ENCODE results near the gene KCNQ1.

KCNQ1 gene

GRCh38 chr11:2768471-2769408, 323.9 kb downstream of the KCNQ1 start:
- no peak overlapping the region for H3K4me3 ChIP-seq (ENCODE audit: low read depth, low read length)
- no peak for TF ChIP-seq CTCF (IDR thresholded peaks at IDR 0.05; ENCODE audit: low read depth, low read length, missing control alignments)
- DNase-seq (ENCODE audit: low read depth), result no peak
- in situ Hi-C loops (cut with HindIII; ENCODE audit: low sequenced_read_pairs), result no loop called here

GRCh38 chr11:2769409-2770095, 324.7 kb downstream of the KCNQ1 start:
- no peak for DNase-seq (ENCODE audit: low read depth)
- no peak for TF ChIP-seq CTCF (IDR thresholded peaks at IDR 0.05; ENCODE audit: low read depth, low read length, missing control alignments)
- in situ Hi-C loops (cut with HindIII; ENCODE audit: low sequenced_read_pairs), result loop anchor here (5.0 kb wide), 1 partner anchor 47 kb away; no protein-coding TSS in a partner anchor
- H3K4me3 ChIP-seq (ENCODE audit: low read depth, low read length), result no peak overlapping the region

GRCh38 chr11:2770096-2770751, 325.4 kb downstream of the KCNQ1 start:
- in situ Hi-C loops (cut with HindIII; ENCODE audit: low sequenced_read_pairs), result loop anchor here (5.0 kb wide), 1 partner anchor 48 kb away; no protein-coding TSS in a partner anchor
- TF ChIP-seq CTCF (IDR thresholded peaks at IDR 0.05; ENCODE audit: low read depth, low read length, missing control alignments), result no peak
- no peak for DNase-seq (ENCODE audit: low read depth)
- H3K4me3 ChIP-seq (ENCODE audit: low read depth, low read length), result no peak overlapping the region

GRCh38 chr11:2770761-2771301, 326.0 kb downstream of the KCNQ1 start:
- no peak for DNase-seq (ENCODE audit: low read depth)
- H3K4me3 ChIP-seq (ENCODE audit: low read depth, low read length), result no peak overlapping the region
- in situ Hi-C loops (cut with HindIII; ENCODE audit: low sequenced_read_pairs), result loop anchor here (5.0 kb wide), 1 partner anchor 49 kb away; no protein-coding TSS in a partner anchor
- TF ChIP-seq CTCF (IDR thresholded peaks at IDR 0.05; ENCODE audit: low read depth, low read length, missing control alignments), result no peak

- no peak for DNase-seq (ENCODE audit: low read depth)
- in situ Hi-C loops (cut with HindIII; ENCODE audit: low sequenced_read_pairs), result loop anchor here (5.0 kb wide), 1 partner anchor 50 kb away; no protein-coding TSS in a partner anchor
- TF ChIP-seq CTCF (IDR thresholded peaks at IDR 0.05; ENCODE audit: low read depth, low read length, missing control alignments), result no peak
- H3K4me3 ChIP-seq (ENCODE audit: low read depth, low read length), result no peak overlapping the region
Observed at GRCh38 chr11:2771758-2772466, 327.1 kb downstream of the KCNQ1 start.

All from astrocyte of the cerebellum (primary cell).